H9 (cell line): Measurements from ENCODE around the gene APBA2. TPM values are rescaled to one million over a fixed set of nuclear protein-coding genes. Genes with fewer than 3 reads are reported as not detected.

Experiments used
- DNase-seq: peaks from one replicate; pipeline ENCODE4 v3.0.0-alpha.2; 2017
- H2AFZ ChIP-seq: one replicate; pipeline ENCODE4 v1.6.1; 2013; ENCODE audit warnings: mild to moderate bottlenecking, low read length, control low read depth, moderate library complexity
- H2AK5ac ChIP-seq: 2 replicates; pipeline ENCODE4 v1.6.1; 2013; ENCODE audit warnings: low read length, control low read depth, mixed read lengths; ENCODE audit not compliant: insufficient read length
- H2BK120ac ChIP-seq: one replicate; pipeline ENCODE4 v1.6.1; 2013; ENCODE audit warnings: low read depth, mild to moderate bottlenecking, low read length, control low read depth, inconsistent platforms; ENCODE audit not compliant: poor library complexity, severe bottlenecking
- H2BK12ac ChIP-seq: 2 replicates; pipeline ENCODE4 v1.6.1; 2013; ENCODE audit warnings: low read length, control low read depth, mixed read lengths, low read depth; ENCODE audit not compliant: insufficient read length
- H2BK15ac ChIP-seq: 2 replicates; pipeline ENCODE4 v1.6.1; 2013; ENCODE audit warnings: low read depth, low read length, control low read depth
- H2BK20ac ChIP-seq: one replicate; pipeline ENCODE4 v1.6.1; 2013; ENCODE audit warnings: low read depth, mild to moderate bottlenecking, low read length, control low read depth, inconsistent platforms; ENCODE audit not compliant: poor library complexity, severe bottlenecking
- H2BK5ac ChIP-seq: 2 replicates; pipeline ENCODE4 v1.6.1; 2013; ENCODE audit warnings: low read length, control low read depth, mixed read lengths; ENCODE audit not compliant: insufficient read length
- H3K14ac ChIP-seq: 2 replicates; pipeline ENCODE4 v1.6.1; 2013; ENCODE audit warnings: low read length, control low read depth; ENCODE audit not compliant: insufficient read depth
- H3K18ac ChIP-seq: 2 replicates; pipeline ENCODE4 v1.6.1; 2013; ENCODE audit warnings: low read depth, mild to moderate bottlenecking, mixed read lengths, low read length, control low read depth; ENCODE audit not compliant: insufficient read length
- H3K23ac ChIP-seq: 2 replicates; pipeline ENCODE4 v1.6.1; 2013; ENCODE audit warnings: low read length, control low read depth, mixed read lengths, low read depth; ENCODE audit not compliant: insufficient read length
- H3K23me2 ChIP-seq: 2 replicates; pipeline ENCODE4 v1.6.1; 2013; ENCODE audit warnings: low read depth, mild to moderate bottlenecking, mixed read lengths, low read length, control low read depth; ENCODE audit not compliant: insufficient read length, poor library complexity, severe bottlenecking
- H3K27ac ChIP-seq: 2 replicates; pipeline ENCODE4 v1.5.1; 2013; ENCODE audit warnings: low read length, control low read depth, mixed read lengths, low read depth; ENCODE audit not compliant: insufficient read length
- H3K27me3 ChIP-seq: 2 replicates; pipeline ENCODE4 v1.6.1; 2013; ENCODE audit warnings: low read length, control low read depth, inconsistent platforms; ENCODE audit not compliant: insufficient read depth
- H3K4ac ChIP-seq: 2 replicates; pipeline ENCODE4 v1.6.1; 2013; ENCODE audit warnings: low read depth, mild to moderate bottlenecking, control low read depth, inconsistent platforms, low read length, moderate library complexity
- H3K4me1 ChIP-seq: 2 replicates; pipeline ENCODE4 v1.6.1; 2013; ENCODE audit warnings: low read length, control low read depth, inconsistent platforms; ENCODE audit not compliant: insufficient read depth
- H3K4me2 ChIP-seq: 2 replicates; pipeline ENCODE4 v1.6.1; 2013; ENCODE audit warnings: low read length, control low read depth, mixed read lengths; ENCODE audit not compliant: insufficient read length, insufficient read depth
- H3K56ac ChIP-seq: 2 replicates; pipeline ENCODE4 v1.6.1; 2013; ENCODE audit warnings: low read depth, mild to moderate bottlenecking, mixed read lengths, low read length, control low read depth; ENCODE audit not compliant: insufficient read length
- H3K79me1 ChIP-seq: 2 replicates; pipeline ENCODE4 v1.6.1; 2013; ENCODE audit warnings: low read depth, mild to moderate bottlenecking, moderate library complexity, low read length, control low read depth, inconsistent platforms; ENCODE audit not compliant: insufficient read depth, poor library complexity, severe bottlenecking
- H3K79me2 ChIP-seq: 2 replicates; pipeline ENCODE4 v1.6.1; 2013; ENCODE audit warnings: low read length, control low read depth, inconsistent platforms; ENCODE audit not compliant: insufficient read depth
- H3K9ac ChIP-seq: 2 replicates; pipeline ENCODE4 v1.6.1; 2013; ENCODE audit warnings: low read length, control low read depth, mixed read lengths; ENCODE audit not compliant: insufficient read length; ENCODE audit errors: extremely low read depth
- H3K9me3 ChIP-seq: one replicate; pipeline ENCODE4 v1.6.1; 2013; ENCODE audit warnings: low read depth, low read length, inconsistent platforms; ENCODE audit not compliant: control insufficient read depth
- H3T11ph ChIP-seq: one replicate; pipeline ENCODE4 v1.6.1; 2013; ENCODE audit warnings: mild to moderate bottlenecking, low read length, control low read depth, inconsistent platforms
- H4K20me1 ChIP-seq: one replicate; pipeline ENCODE4 v1.6.1; 2013; ENCODE audit not compliant: control insufficient read depth, insufficient read length, insufficient read depth
- H4K5ac ChIP-seq: 2 replicates; pipeline ENCODE4 v1.6.1; 2013; ENCODE audit warnings: low read depth, mild to moderate bottlenecking, mixed read lengths, low read length, control low read depth; ENCODE audit not compliant: insufficient read length
- H4K8ac ChIP-seq: replicated peaks from 2 replicates; pipeline ENCODE4 v1.6.1; 2013; ENCODE audit warnings: low read length, control low read depth, mixed read lengths, low read depth; ENCODE audit not compliant: insufficient read length
- H4K91ac ChIP-seq: 2 replicates; pipeline ENCODE4 v1.6.1; 2013; ENCODE audit warnings: low read depth, mild to moderate bottlenecking, moderate library complexity, mixed read lengths, low read length, control low read depth; ENCODE audit not compliant: insufficient read length
- H3K27ac Mint-ChIP-seq, 3 experiments: 2 replicates in 2 of 3; 3 replicates in 1 of 3; pipeline ENCODE4 v1.8.0; 2020 to 2021; ENCODE audit warnings: mixed read lengths in 3 of 3, mild to moderate bottlenecking in 1 of 3, moderate library complexity in 1 of 3
- H3K27me3 Mint-ChIP-seq: 2 replicates; pipeline ENCODE4 v1.8.0; 2021; ENCODE audit warnings: low read depth, mild to moderate bottlenecking, moderate library complexity, mixed read lengths
- H3K36me3 Mint-ChIP-seq, 3 experiments: 2 replicates in 2 of 3; 3 replicates in 1 of 3; pipeline ENCODE4 v1.8.0; 2020 to 2021; ENCODE audit warnings: low read depth in 3 of 3, mixed read lengths in 3 of 3; ENCODE audit not compliant: insufficient read depth in 1 of 3
- H3K4me1 Mint-ChIP-seq, 2 experiments: 2 replicates each; pipeline ENCODE4 v1.8.0; 2020; ENCODE audit warnings: mixed read lengths in 2 of 2
- H3K4me3 Mint-ChIP-seq, 2 experiments: 2 replicates in 1 of 2; 3 replicates in 1 of 2; pipeline ENCODE4 v1.8.0; 2020 to 2021; ENCODE audit warnings: mild to moderate bottlenecking in 2 of 2, mixed read lengths in 2 of 2, moderate library complexity in 1 of 2
- H3K9me3 Mint-ChIP-seq, 2 experiments: 2 replicates in 1 of 2; 3 replicates in 1 of 2; pipeline ENCODE4 v1.8.0; 2020; ENCODE audit warnings: mild to moderate bottlenecking in 2 of 2, mixed read lengths in 2 of 2, moderate library complexity in 1 of 2
- CTCF ChIP-seq: fragments of 200-600 bp; sonication (generic); conservative IDR thresholded peaks from 3 replicates; pipeline ENCODE4 v1.8.0; 2021; ENCODE audit warnings: antibody characterized with exemption, mild to moderate bottlenecking
- WGBS: extraction: QIAGEN DNeasy Blood & Tissue Kit; methylation state at CpG from one replicate; pipeline ENCODE4 v1.1.7; 2013; ENCODE audit warnings: missing lambda C conversion rate, low lambda C conversion rate, mixed read lengths; ENCODE audit not compliant: insufficient read length; ENCODE audit errors: extremely low coverage; 5-methylcytosine and 5-hydroxymethylcytosine counted together
- total RNA-seq: library from RNA; stranded (reverse); gene quantifications from 2 replicates; pipeline ENCODE4 v1.2.1, GENCODE V29; 2021

Gene APBA2
- total RNA-seq, 1 experiment from 2014 or later = 14.3 TPM

- H3K79me1 ChIP-seq = no peaks in the 10 kb centered on the region
- H3K9ac ChIP-seq = no peak overlapping the region
- no peak overlapping the region for H3K4ac ChIP-seq
- no peak for TF ChIP-seq CTCF
- no peak overlapping the region for H4K8ac ChIP-seq
- no peak overlapping the region for H2BK5ac ChIP-seq
- H3K36me3 Mint-ChIP-seq = peaks cover 0 to 4% (median 0%) of the 10 kb centered on the region in 3 experiments; a peak in 3 of 7 replicates
- H2BK20ac ChIP-seq = no peak overlapping the region
- no peaks in the 10 kb centered on the region for H3K79me2 ChIP-seq
- H3K27me3 Mint-ChIP-seq = no peaks in the 10 kb centered on the region
- H4K91ac ChIP-seq = no peak overlapping the region
- no peak overlapping the region for H4K5ac ChIP-seq
- peaks cover 0 to 3% of the 10 kb centered on the region in 2 experiments; a peak in 2 of 5 replicates for H3K9me3 Mint-ChIP-seq
- H2AK5ac ChIP-seq = no peak overlapping the region
- peaks cover 41 to 46% of the 10 kb centered on the region in 2 experiments for H3K4me1 Mint-ChIP-seq
- no peak overlapping the region for H3K56ac ChIP-seq
- no peaks in the 10 kb centered on the region for H4K20me1 ChIP-seq
- H3K23me2 ChIP-seq = no peaks in the 10 kb centered on the region
- no CpG with 5 or more reads among the region's 3 CpGs for WGBS
- peaks cover 5% of the 10 kb centered on the region; the same call in 1 of the 2 replicates for H3K4me1 ChIP-seq
- no peak overlapping the region for H3K14ac ChIP-seq
- no peak overlapping the region for H2AFZ ChIP-seq
- no peak overlapping the region for H3K23ac ChIP-seq
- DNase-seq = no peak
- H3K4me2 ChIP-seq = no peak overlapping the region
- no peak overlapping the region for H3K4me3 Mint-ChIP-seq
- no peaks in the 10 kb centered on the region for H3K9me3 ChIP-seq
- H2BK15ac ChIP-seq = no peak overlapping the region
- peak overlapping the region in 2 of 3 experiments; percentile 6 to 64; a peak in 2 of 7 replicates for H3K27ac Mint-ChIP-seq
- H3T11ph ChIP-seq = no peak overlapping the region
- no peaks in the 10 kb centered on the region for H3K27me3 ChIP-seq
- no peak overlapping the region for H3K18ac ChIP-seq
- no peak overlapping the region for H2BK12ac ChIP-seq
- no peak overlapping the region for H2BK120ac ChIP-seq
- H3K27ac ChIP-seq = no peak overlapping the region
These were observed 28.3 kb downstream of the APBA2 start for GRCh38 chr15:28914046-28914445.
